A673 (cell line): ENCODE data around the gene BHLHE23. TPM values are rescaled to one million over a fixed set of nuclear protein-coding genes. Genes with fewer than 3 reads are reported as not detected.

Experiments used
- BruUV-seq: library from RNA; stranded (reverse); fragments of 400-500 nt; replicated peaks from 2 replicates; lab custom pipeline; 2021; lab: Mats Ljungman, UMichigan
- CTCF ChIA-PET: fragments of 300-600 bp; sonication (Branson Sonifier 250); formaldehyde crosslinking; loops from one replicate; lab custom pipeline; 2022; ENCODE audit warnings: antibody characterized with exemption; lab: Charles Lee
- POLR2A ChIA-PET: fragments of 300-600 bp; sonication (Branson Sonifier 250); formaldehyde crosslinking; loops from one replicate; lab custom pipeline; 2022; ENCODE audit warnings: antibody characterized with exemption; ENCODE audit not compliant: low non-redundant PET; lab: Charles Lee
- DNase-seq: peaks from one replicate; pipeline ENCODE4 v3.0.0-alpha.2; 2015; ENCODE audit warnings: low spot score
- H3K27ac ChIP-seq: fragments of 200-600 bp; sonication (generic); 2 replicates; pipeline ENCODE4 v1.5.1; 2016; ENCODE audit warnings: mixed run types, low read depth, mild to moderate bottlenecking, mixed read lengths, antibody characterized with exemption, low read length; ENCODE audit not compliant: poor library complexity, severe bottlenecking
- H3K27me3 ChIP-seq: fragments of 200-600 bp; sonication (generic); replicated peaks from 2 replicates; pipeline ENCODE4 v1.6.1; 2017; ENCODE audit warnings: mixed run types, low read depth, mild to moderate bottlenecking, mixed read lengths, antibody characterized with exemption, low read length; ENCODE audit not compliant: insufficient read depth, poor library complexity
- H3K36me3 ChIP-seq: fragments of 200-600 bp; sonication (generic); 2 replicates; pipeline ENCODE4 v1.6.1; 2016; ENCODE audit warnings: mixed run types, mild to moderate bottlenecking, mixed read lengths, antibody characterized with exemption, low read length; ENCODE audit not compliant: insufficient read depth, poor library complexity, severe bottlenecking
- H3K4me1 ChIP-seq: fragments of 200-600 bp; sonication (generic); 2 replicates; pipeline ENCODE4 v1.6.1; 2017; ENCODE audit warnings: mixed run types, mild to moderate bottlenecking, mixed read lengths, antibody characterized with exemption, low read length; ENCODE audit not compliant: insufficient read depth, poor library complexity, severe bottlenecking
- H3K4me3 ChIP-seq: fragments of 200-600 bp; sonication (generic); 2 replicates; pipeline ENCODE4 v1.5.1; 2016; ENCODE audit warnings: low read depth, mixed run types, mild to moderate bottlenecking, mixed read lengths, low read length; ENCODE audit not compliant: poor library complexity, severe bottlenecking
- H3K9me3 ChIP-seq: fragments of 200-600 bp; sonication (generic); 2 replicates; pipeline ENCODE4 v1.6.1; 2016; ENCODE audit warnings: mixed run types, low read depth, mild to moderate bottlenecking, mixed read lengths, antibody characterized with exemption, low read length; ENCODE audit not compliant: poor library complexity, severe bottlenecking
- CTCF ChIP-seq: fragments of 300-800, 200-600 bp; sonication (generic); conservative IDR thresholded peaks from 2 replicates; pipeline ENCODE4 v1.5.1; 2017; ENCODE audit warnings: low read depth, mild to moderate bottlenecking, antibody characterized with exemption, low read length, moderate library complexity, mixed read lengths
- EZH2 ChIP-seq: fragments of 200-600 bp; sonication (generic); IDR thresholded peaks from 2 replicates; pipeline ENCODE4 v1.6.1; 2017; ENCODE audit warnings: borderline replicate concordance, low read depth, mild to moderate bottlenecking, mixed read lengths, antibody characterized with exemption, low read length; ENCODE audit not compliant: poor library complexity, severe bottlenecking
- intact Hi-C: fragments of 100-400 bp; cut with micrococcal nuclease; formaldehyde crosslinking; loops from one replicate; pipeline ENCODE4 v1.10.0; 2022; ENCODE audit not compliant: unreplicated experiment
- total RNA-seq: library from RNA; stranded (reverse); gene quantifications from 2 replicates; pipeline ENCODE4 v1.2.3, GENCODE V29; 2021

The BHLHE23 gene
- total RNA-seq, 1 experiment from 2014 or later, result not detected

- POLR2A ChIA-PET, result no interaction called here
- Histone ChIP-seq H3K27ac (no peak overlapping the region), H3K4me3 (no peak overlapping the region), H3K27me3 (no peaks in the 10 kb centered on the region), H3K4me1 (no peaks in the 10 kb centered on the region), H3K36me3 (no peaks in the 10 kb centered on the region), H3K9me3 (no peaks in the 10 kb centered on the region)
- DNase-seq, result no peak
- intact Hi-C loops, result no loop called here
- BruUV-seq, result no TSS peak
- CTCF ChIA-PET, result no interaction called here
- TF ChIP-seq CTCF, result no peak
Measured at GRCh38 chr20:63051911-63052310, 45.1 kb upstream of the BHLHE23 start.

- no peaks in the 10 kb centered on the region for H3K36me3 ChIP-seq
- H3K4me1 ChIP-seq, result no peaks in the 10 kb centered on the region
- POLR2A ChIA-PET, result no interaction called here
- CTCF ChIA-PET, result no interaction called here
- DNase-seq, result no peak
- H3K9me3 ChIP-seq, result no peaks in the 10 kb centered on the region
- intact Hi-C loops, result no loop called here
- TF ChIP-seq CTCF, result no peak
- TF ChIP-seq EZH2, result no peak
- no peak overlapping the region for H3K27ac ChIP-seq
- BruUV-seq, result no TSS peak
- H3K27me3 ChIP-seq, result no peaks in the 10 kb centered on the region
- no peak overlapping the region for H3K4me3 ChIP-seq
Measured at GRCh38 chr20:63051186-63051860, 44.6 kb upstream of the BHLHE23 start.

- no peaks in the 10 kb centered on the region for H3K4me1 ChIP-seq
- no peaks in the 10 kb centered on the region for H3K36me3 ChIP-seq
- TF ChIP-seq CTCF (no peak), EZH2 (no peak)
- no peak overlapping the region for H3K4me3 ChIP-seq
- H3K9me3 ChIP-seq, result no peaks in the 10 kb centered on the region
- H3K27ac ChIP-seq, result no peak overlapping the region
- POLR2A ChIA-PET, result no interaction called here
- CTCF ChIA-PET, result no interaction called here
- intact Hi-C loops, result no loop called here
- DNase-seq, result no peak
- no TSS peak for BruUV-seq
- H3K27me3 ChIP-seq, result no peaks in the 10 kb centered on the region
Measured at GRCh38 chr20:63050406-63050805, 43.6 kb upstream of the BHLHE23 start.
